CD4-positive, alpha-beta T cell treated with Interleukin-15 for 1 hour (primary cell): ENCODE results near the gene CNOT2.

Source experiments
- DNase-seq: peaks from one replicate; pipeline ENCODE4 v3.0.0-alpha.2; 2020

Gene CNOT2

DNA sequence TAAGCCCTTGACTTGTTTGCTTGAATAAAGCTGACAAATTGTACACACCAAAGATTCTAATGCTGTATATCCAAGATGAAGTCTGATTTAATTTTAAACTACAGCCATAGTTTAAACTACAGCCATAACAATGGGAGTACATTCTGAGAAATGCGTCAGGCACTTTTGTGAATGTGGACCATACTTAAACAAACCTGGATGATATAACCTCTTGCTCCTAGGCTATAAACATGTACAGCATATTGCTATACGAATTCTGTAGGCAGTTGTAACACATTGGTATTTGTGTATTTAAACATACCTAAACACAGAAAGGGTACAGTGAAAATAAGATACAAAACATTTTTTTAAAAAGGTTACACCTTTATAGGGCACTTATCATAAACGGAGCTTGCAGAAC is 63.4 kb downstream of the CNOT2 start:
- no peak for DNase-seq

DNA sequence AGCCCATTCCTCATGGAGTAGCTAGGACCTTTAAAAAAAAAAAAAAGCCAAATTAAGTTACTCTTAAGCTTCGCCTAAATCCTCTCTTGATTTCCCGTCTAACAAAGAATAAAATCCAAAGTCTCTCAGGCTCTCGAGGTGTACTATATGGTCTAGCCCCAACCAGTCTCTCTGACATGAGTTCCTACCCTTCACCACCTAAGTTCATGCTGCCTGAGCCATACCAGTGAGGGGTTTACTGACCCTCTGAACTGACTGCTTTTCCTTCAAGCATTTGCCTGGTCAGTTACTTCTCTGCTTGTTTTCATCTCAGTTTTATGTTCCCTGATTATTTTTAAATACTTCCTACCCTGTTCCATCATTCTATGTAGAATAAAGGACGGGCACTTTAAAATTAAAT is 64.6 kb downstream of the CNOT2 start:
- no peak for DNase-seq

DNA sequence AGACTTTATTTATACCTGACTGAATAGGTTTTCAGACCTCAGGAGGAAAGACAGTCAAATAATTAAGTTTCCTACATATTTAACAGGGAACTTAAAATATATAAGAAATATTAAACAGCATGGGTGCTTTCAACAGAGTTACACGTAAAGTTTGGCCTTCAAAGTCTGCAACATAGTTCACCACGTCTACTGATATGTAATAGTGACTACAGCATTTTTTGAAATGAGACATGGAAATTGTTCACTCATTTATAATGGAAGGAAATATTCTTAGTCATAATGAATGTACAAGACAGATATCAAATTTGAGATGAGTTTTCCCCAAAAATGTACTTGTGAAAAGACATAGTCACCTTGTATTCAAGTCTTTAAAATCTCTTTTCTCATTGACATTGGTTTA is 66.1 kb downstream of the CNOT2 start:
- no peak for DNase-seq

DNA sequence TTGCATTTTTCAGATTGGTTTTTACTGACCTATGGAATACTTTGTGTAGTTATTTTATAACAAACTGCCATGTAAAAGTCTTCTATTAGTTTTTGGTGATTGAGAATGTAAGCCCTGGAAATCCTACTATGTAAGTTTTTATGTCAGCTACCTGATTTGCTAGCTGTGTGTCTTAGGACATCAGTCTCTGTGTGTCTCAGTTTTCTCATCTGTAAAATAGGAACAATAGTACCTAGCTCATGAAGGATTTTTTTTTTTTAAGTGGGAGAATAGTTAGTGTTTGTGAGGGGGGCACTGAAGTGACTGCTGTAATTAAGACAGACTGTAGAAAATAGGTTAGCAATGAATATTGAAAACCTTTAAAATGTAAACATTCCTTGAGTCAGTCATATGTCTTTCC is 70.9 kb downstream of the CNOT2 start:
- no peak for DNase-seq

DNA sequence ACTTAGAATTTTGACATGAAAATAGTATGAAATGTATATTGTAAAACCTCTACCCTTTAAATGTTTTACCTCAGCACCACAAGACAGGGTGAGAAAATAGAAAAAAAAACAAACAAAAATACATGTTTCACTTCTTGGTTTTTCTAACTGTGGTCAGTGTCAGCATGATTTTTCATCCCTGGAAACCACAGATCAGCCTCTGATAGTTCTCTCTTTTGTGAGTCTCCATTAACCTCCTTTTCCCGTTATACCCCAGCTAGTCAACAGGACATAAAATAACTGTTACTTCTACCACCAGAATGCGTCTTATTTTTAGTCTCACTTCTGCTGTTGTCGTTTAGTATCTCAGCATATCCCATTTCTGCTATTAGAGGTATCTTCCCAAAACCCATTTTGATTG is 74.5 kb downstream of the CNOT2 start:
- no peak for DNase-seq

DNA sequence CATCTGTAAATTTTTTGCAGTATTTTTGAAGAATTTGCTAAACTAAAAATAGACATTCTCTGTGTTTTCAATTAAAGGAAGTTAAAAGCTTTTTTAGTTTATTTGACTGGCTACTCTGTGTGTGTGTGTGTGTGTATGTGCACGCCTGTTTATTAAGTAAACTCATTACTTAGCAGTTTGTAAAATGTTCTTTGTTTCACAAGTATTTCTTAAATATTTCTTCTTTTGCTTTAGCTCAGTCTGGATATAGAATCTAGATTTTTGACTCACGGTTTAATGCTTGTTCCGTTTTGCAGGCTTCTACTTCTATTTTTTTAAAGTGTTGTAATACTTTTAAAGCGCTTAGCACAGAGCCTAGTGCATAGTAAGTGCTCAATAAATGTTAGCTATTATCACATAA is 76.4 kb downstream of the CNOT2 start:
- DNase-seq, result no peak

DNA sequence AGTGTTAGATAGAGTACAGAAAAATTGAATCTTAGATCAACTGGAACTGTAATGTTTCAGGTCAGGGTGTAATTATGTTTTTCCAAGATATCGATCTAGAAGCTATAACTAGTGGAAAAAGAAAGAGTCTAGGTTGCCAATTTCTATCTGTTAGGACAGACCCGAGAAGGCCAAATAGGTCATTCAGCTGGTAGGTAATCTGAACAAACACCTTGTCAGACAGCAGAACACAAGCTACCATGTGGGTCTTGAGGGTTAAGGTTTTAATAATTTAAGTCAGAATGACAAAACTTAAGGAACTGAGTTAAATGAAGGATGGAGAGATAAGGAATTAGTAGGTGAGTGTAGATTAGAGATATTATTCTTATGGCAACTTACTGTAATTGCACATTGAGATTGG is 78.0 kb downstream of the CNOT2 start:
- no peak for DNase-seq

DNA sequence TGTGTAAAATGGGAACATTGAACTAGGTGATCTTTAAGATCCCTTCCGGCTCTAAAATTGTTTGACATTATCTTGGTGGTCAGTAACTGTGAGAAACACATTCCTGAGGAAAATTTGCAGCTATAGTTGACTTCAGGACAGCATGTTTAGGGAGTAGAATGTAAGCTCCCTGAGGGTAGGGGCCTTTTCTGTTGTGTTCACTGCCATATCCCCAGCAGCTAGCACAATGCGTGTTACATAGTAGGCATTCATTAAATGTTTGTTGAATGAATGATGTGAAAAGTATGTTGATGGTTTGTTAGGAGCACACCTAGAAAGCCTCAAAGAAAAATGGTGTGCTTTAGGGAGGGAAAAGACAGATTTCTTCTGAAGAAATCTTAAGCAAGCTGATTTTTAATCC is 84.3 kb downstream of the CNOT2 start:
- no peak for DNase-seq

DNA sequence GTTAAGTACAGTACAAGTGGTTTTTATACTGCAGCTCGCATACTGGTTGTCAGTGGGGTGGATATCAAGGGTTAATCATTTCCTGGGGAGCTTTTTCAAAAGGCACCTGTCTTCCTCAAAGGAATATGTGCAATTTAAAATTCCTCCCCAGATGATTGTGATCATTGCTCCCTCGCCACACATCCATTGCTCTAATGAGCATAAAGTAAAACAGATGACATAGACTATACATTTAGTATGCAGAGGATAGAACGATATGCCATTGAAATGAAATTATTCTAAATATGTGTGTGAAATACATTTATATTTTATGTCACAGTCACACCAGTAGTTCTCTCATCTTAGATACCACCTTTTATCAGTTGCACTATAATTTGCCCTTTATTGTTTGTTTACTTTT is 86.5 kb downstream of the CNOT2 start:
- DNase-seq, result no peak

DNA sequence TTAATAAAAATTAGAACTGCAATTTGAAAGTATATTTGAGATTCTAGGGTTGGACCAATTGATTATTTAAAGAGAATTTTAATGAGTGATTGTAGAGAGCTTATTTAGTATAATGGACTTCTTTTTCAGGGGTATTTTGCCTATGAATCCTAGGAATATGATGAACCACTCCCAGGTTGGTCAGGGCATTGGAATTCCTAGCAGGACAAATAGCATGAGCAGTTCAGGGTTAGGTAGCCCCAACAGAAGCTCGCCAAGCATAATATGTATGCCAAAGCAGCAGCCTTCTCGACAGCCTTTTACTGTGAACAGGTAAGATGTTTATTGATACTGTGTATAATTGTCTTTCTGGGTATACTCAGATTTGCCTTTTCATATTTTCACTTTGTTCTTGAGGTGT is 86.9 kb downstream of the CNOT2 start:
- DNase-seq, result no peak

DNA sequence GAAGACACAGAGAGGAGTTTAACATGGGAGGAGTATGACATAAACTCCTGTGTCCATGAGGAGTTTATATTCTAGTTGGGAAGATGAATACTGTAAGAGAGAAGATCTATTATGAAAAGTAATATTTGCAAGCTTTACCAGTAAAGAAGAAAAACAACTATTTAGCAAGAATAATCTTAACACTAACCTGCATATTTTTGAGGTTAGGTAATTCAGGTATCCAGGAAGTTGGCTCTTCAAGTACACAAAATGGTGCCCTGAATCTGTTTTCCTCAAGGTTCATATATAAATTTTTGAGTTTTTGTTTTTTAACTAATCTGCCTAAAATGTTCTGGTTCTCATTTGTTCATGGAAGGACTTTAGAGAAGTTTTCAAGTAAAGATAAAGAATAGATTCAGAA is 89.0 kb downstream of the CNOT2 start:
- DNase-seq, result no peak

DNA sequence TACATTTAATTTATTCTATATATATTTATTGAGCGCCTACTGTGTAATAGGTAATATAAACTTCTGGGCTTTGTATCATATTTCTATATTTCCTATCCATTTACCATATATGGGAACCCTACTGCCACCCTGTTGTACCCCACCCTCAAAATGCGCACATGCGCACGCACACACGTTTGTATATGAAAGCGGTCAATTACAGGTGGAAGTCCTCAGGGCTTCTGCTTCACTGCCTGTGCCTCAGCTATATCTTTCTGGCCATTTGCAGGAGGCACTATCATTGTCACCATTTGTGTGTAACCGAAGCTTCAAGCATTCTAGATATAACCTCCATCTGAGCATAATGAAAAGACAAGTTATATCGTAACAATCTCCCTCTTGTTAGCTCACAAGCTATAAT is 91.5 kb downstream of the CNOT2 start:
- no peak for DNase-seq

DNA sequence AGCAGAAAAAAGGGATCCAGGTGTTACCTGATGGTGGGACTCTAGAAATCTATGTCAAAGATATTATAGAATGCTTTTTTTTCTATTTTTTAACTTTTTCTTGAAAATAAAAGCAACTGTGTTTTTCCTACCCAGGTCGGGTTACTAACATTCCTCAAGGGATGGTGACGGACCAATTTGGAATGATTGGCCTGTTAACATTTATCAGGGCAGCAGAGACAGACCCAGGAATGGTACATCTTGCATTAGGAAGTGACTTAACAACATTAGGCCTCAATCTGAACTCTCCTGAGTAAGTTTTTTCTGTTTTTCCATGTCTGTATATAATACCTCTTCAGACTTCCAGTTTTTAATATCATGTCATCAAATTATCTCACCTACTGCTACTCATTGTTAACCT is 95.3 kb downstream of the CNOT2 start:
- no peak for DNase-seq

DNA sequence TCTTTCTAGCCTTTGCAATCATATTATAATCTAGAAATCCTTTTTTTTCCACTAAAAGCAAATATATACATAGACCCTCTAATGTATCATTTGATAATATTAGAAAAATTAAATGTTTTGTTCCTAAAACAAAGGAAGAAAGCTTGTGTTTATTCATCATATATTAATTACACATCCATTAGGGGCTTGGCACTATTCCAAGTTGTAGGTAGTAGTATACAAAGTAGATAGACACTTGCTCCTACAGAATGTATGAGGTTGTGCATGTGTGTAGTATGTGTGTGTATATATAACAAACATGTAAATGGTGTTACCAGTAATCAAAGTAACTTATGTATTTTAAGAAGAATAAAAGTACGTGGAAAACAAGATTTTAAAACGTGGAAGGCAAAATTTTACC is 107.8 kb downstream of the CNOT2 start:
- no peak for DNase-seq

DNA sequence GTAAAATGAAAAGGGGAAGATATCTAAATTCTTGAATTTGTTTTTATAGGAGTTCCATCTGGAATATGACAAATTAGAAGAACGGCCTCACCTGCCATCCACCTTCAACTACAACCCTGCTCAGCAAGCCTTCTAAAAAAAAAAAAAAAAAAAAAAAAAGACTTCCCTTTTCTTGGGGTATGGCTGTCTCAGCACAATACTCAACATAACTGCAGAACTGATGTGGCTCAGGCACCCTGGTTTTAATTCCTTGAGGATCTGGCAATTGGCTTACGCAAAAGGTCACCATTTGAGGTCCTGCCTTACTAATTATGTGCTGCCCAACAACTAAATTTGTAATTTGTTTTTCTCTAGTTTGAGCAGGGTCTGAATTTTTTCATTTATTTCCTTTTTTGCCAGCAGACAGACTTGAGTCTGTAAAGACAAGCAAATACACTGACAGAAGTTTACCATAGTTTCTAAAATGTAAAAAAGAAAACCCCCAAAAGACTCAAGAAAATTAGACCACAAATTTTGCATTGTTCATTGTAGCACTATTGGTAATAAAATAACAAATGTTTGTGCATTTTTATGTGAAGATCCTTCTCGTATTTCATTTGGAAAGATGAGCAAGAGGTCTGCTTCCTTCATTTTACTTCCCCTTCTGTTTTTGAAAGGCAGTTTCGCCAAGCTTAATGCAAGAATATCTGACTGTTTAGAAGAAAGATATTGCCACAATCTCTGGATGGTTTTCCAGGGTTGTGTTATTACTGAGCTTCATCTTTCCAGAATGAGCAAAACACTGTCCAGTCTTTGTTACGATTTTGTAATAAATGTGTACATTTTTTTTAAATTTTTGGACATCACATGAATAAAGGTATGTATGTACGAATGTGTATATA is 110.8 kb downstream of the CNOT2 start:
- DNase-seq, result no peak

DNA sequence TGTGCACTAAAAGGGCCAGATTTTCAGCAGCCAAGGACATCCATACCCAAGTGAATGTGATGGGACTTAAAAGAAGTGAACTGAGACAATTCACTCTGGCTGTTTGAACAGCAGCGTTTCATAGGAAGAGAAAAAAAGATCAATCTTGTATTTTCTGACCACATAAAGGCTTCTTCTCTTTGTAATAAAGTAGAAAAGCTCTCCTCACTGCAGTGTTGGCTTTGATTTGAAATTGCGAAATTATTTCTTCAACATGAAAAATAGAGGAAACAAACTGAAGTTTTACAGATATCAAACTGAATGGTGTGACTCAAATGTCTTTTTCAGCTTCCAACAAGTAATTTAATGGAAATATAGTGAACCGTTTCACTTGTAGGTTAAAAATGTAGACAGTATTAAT is 111.6 kb downstream of the CNOT2 start:
- DNase-seq, result no peak

DNA sequence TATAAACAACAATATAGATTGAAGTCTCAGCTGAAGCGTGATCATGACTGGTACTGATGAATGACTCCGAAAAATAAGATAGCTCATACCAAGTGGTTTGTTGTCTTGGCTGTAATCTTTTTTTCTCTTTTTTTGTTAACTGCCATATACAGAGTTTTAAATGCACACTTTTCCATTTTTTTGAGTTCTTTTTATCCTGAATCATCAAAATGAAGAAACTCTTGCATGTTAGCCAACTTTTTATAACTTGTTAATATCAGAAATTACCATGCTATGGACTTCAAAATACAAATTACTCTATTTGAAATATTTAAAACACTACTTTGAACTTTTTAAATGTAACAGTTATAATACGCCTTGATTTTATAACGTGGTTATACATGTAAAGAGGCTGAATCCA is 112.7 kb downstream of the CNOT2 start:
- no peak for DNase-seq

DNA sequence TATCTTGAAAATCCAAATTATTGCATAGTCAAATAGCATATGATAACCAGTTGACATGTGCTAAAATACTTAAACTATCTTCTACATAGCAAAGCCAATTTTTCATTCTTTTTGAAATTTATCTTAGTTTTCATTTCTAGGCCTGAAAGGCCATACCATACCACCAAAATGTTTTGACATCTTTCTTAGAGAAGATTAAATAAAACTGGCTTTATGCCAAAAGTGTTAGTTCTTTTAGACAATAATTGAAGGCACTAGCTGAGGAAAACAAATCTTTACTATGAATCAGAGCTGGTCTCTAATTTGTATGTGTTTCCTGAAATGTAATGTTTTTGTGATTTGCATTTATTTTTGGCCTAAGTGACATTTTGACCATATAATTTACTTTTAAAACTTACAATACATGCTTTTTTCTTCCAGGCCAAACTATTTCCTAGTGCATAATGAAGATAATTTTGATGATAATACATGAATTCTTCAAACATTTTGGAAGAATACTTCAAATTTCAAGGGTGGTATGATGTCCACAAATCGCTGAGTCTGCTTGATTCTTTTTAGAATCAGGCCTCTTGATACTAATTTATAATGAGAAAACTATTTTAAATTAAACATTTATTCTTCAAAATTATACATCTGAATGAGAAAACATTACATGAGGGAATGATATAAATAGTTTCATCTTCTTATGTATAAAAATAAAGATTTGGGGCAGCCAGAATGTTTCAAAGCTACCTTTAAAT is 116.4 kb downstream of the CNOT2 start:
- no peak for DNase-seq

DNA sequence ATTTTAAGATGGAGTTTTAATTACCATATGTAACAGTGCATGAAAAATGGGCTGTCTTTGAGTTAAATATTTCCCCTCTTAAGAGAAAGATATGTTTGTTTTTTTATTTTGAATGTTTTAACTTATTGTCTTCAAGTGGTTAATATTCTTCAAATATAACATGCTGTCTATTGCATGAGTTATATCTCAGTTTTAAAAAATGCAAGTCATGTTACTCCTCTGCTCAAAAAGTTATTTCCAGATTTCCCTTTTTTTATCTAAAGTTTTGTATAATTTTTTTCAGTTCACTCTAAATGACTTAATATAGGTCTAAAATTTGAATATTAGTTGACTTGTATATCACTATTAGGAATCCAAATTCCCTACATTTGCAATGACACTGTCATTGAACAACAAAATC is 117.0 kb downstream of the CNOT2 start:
- DNase-seq, result no peak

DNA sequence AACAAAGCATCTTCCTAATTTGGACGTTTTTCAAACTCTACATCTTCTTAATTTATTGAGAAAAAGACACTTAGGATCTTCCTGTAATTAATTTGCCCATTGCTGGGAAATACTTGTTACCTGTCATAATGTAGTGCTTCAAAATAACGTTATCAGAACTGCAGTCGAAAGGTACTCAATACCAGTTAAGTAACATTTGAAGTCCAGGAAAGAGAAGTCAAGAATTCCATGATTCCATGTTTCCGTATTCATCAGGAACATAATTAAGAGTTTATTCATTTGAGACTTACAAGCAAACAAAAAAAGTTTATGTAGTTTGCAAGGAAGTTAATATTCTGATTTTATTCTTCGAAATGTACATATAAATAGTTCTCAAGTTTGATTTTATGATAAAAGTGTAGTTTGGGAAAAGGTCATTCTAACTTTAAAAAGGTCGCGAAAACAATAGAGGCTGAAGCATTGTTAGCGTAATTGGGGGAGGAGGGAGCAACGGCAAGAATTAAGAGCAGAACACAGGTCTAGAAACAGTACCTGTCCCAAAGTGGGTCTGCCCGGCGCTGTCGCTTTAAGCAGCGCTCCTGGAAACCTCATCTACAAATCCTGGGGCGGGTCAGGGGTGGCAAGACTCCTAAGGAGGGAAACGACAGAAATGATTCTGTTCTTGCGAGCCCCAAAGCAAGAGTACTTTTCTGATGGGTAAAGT is 121.6 kb downstream of the CNOT2 start:
- no peak for DNase-seq

DNA sequence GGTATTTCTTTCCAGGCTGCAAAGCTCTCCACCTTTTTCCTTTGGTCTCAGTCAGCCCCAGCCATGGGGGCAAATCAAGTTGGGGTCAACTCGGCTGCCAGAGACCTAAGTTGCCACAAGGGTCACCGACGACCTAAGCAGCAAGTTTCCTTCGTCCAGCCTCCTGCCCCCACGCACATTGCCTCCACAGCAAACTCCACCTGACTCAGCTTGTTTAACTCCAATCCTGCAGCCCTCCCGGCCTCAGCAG is 122.1 kb downstream of the CNOT2 start:
- DNase-seq, result no peak

DNA sequence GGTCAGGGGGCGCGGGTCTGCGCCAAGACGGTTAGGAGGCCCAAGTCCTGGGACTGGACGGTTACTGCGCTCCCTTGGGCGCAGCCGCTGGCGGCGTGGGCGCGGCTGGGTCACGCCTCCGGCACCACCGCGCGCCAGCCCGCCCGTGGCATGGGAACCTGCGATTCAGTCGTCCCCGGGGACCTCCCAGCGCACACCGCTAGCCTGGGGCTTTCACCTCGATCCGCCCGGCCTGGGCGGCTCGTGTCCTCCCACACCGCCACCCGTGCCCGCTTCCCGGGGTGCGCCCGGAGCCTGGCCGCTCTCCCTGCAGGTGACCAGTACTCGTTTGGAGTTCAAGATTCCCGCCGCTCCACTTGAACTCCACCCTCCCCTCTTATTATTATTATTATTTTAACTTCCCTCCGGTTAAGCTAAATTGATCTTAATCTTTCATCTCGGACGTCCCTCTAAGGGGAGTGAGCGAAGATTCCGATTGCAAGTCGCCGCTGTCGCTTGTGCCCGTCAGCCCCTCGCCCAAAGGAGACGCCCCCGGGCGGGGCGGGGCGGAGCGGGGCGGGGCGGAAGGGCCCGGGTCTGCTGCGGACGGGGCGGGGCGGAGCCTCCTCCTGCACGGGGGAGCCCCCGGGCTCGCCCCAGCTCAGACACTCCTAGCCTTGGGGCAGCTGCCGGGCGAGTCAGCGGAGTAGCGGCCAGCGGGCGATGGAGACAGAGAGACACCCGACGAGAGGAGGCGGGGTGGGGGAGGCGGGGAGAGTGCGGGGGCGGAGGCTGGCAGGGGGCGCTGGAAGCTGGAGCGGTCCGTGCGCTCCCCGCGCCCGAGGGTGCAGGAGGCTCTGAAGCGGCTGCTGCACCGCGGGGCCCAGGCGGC is 122.7 kb downstream of the CNOT2 start, which contains the start of gene KCNMB4:
KCNMB4 (plus strand) TSS at position 643 of the 871 bp plus-strand sequence. CDS start 445 bp downstream, outside the sequence.
- peak; percentile 65 for DNase-seq
